HL-60 (cell line): ENCODE results near the gene FZD2.

Experiments
- DNase-seq, 2 experiments: peaks; one replicate each; pipeline ENCODE4 v3.0.0-alpha.2; 2010 to 2020; ENCODE audit warnings: low read depth in 1 of 2, low spot score in 1 of 2
- H3K27ac ChIP-seq: fragments of 250-450 bp; sonication (Bioruptor Pico); replicated peaks from 2 replicates; pipeline ENCODE4 v1.5.1; 2020; ENCODE audit warnings: mild to moderate bottlenecking, moderate library complexity
- H3K27me3 ChIP-seq: fragments of 250-450 bp; sonication (Bioruptor Pico); 2 replicates; pipeline ENCODE4 v1.5.1; 2021; ENCODE audit warnings: mild to moderate bottlenecking, moderate library complexity; ENCODE audit not compliant: insufficient read depth, poor library complexity, severe bottlenecking
- H3K4me3 ChIP-seq: replicated peaks from 2 replicates; pipeline ENCODE4 v1.5.1; 2011; ENCODE audit warnings: mild to moderate bottlenecking, control low read depth, low read length; ENCODE audit not compliant: insufficient read depth
- CTCF ChIP-seq: IDR thresholded peaks from one replicate; pipeline ENCODE4 v1.5.1; 2011; ENCODE audit warnings: low read length, control low read depth, inconsistent platforms; ENCODE audit not compliant: insufficient read depth
- GABPA ChIP-seq: IDR thresholded peaks from 2 replicates; pipeline ENCODE4 v1.6.1; 2012; ENCODE audit warnings: low read depth
- POLR2AphosphoS5 ChIP-seq: IDR thresholded peaks from 2 replicates; pipeline ENCODE4 v1.6.1; 2012; ENCODE audit warnings: low read depth
- REST ChIP-seq: IDR thresholded peaks from 2 replicates; pipeline ENCODE4 v1.6.1; 2012; ENCODE audit warnings: low read depth; ENCODE audit not compliant: insufficient replicate concordance
- SPI1 ChIP-seq: IDR thresholded peaks from 2 replicates; pipeline ENCODE4 v1.6.1; 2012; ENCODE audit warnings: low read depth, mild to moderate bottlenecking, borderline replicate concordance

Gene FZD2

GRCh38 chr17:44523672-44523972 is 33.7 kb upstream of the FZD2 start:
- H3K27me3 ChIP-seq = no peaks in the 10 kb centered on the region
- no peak overlapping the region for H3K4me3 ChIP-seq
- DNase-seq = no peak
- TF ChIP-seq POLR2AphosphoS5 (no peak), CTCF (no peak)
- H3K27ac ChIP-seq = no peak overlapping the region

- Histone ChIP-seq H3K27ac (no peak overlapping the region), H3K4me3 (no peak overlapping the region), H3K27me3 (no peaks in the 10 kb centered on the region)
- no peak for DNase-seq
- TF ChIP-seq CTCF (no peak), POLR2AphosphoS5 (no peak), REST (no peak), GABPA (no peak), SPI1 (no peak)
These were observed 30.2 kb upstream of the FZD2 start for GRCh38 chr17:44527102-44527501.

GRCh38 chr17:44527954-44528353 is 29.3 kb upstream of the FZD2 start:
- no peak for TF ChIP-seq SPI1
- no peak for TF ChIP-seq GABPA
- no peak for TF ChIP-seq REST
- no peak for TF ChIP-seq POLR2AphosphoS5
- no peak for TF ChIP-seq CTCF
- DNase-seq = no peak
- Histone ChIP-seq H3K27me3 (no peaks in the 10 kb centered on the region), H3K27ac (no peak overlapping the region), H3K4me3 (no peak overlapping the region)

GRCh38 chr17:44529864-44530263 is 27.4 kb upstream of the FZD2 start:
- H3K27me3 ChIP-seq = no peaks in the 10 kb centered on the region
- H3K4me3 ChIP-seq = no peak overlapping the region
- no peak overlapping the region for H3K27ac ChIP-seq
- DNase-seq = no peak
- TF ChIP-seq POLR2AphosphoS5 (no peak), REST (no peak), SPI1 (no peak), CTCF (no peak), GABPA (no peak)
